GM19452 (cell line): ENCODE results near the gene PRM2.
"Not testable (repeated sequence)": the region's sequence is repeated elsewhere in the genome, so short reads cannot be mapped to it uniquely, and the experiment has no call there.

Experiments used
- ATAC-seq: cut with Tn5 transposase; IDR thresholded peaks from one replicate; pipeline ENCODE4 v1.9.1; 2021; ENCODE audit not compliant: unreplicated experiment

The PRM2 gene

GRCh38 chr16:11290102-11290893, 14.0 kb upstream of the PRM2 start:
- no peak for ATAC-seq

- ATAC-seq: not testable (repeated sequence)
Measured at GRCh38 chr16:11289696-11290095, 13.4 kb upstream of the PRM2 start.

GRCh38 chr16:11289202-11289601, 12.9 kb upstream of the PRM2 start:
- no peak for ATAC-seq

- no peak for ATAC-seq
Measured at GRCh38 chr16:11285842-11286241, 9.6 kb upstream of the PRM2 start.

- ATAC-seq: no peak
Measured at GRCh38 chr16:11283820-11284248, 7.6 kb upstream of the PRM2 start.

- no peak for ATAC-seq
Measured at GRCh38 chr16:11280616-11281522, 4.6 kb upstream of the PRM2 start, which contains the start of gene PRM1. PRM1 (minus strand) TSS chr16:11281330; CDS start chr16:11281238, 92 bp downstream.

- no peak for ATAC-seq
Measured at GRCh38 chr16:11278681-11279628, 2.7 kb upstream of the PRM2 start.

- no peak for ATAC-seq
Measured at GRCh38 chr16:11277607-11278337, 1.5 kb upstream of the PRM2 start.

- no peak for ATAC-seq
Measured at GRCh38 chr16:11276896-11277593, 765 bp upstream of the PRM2 start.

GRCh38 chr16:11274964-11275363, 1.3 kb downstream of the PRM2 start:
- ATAC-seq: no peak

- no peak for ATAC-seq
Measured at GRCh38 chr16:11273721-11274324, 2.5 kb downstream of the PRM2 start.

- ATAC-seq: no peak
Measured at GRCh38 chr16:11272921-11273720, 3.2 kb downstream of the PRM2 start, which contains the start of gene PRM3. PRM3 (minus strand) TSS chr16:11273629; CDS start chr16:11273595, 34 bp downstream.

GRCh38 chr16:11272484-11272883, 3.8 kb downstream of the PRM2 start:
- ATAC-seq: no peak

GRCh38 chr16:11271610-11272009, 4.7 kb downstream of the PRM2 start:
- no peak for ATAC-seq

- no peak for ATAC-seq
Measured at GRCh38 chr16:11270602-11271162, 5.6 kb downstream of the PRM2 start.

- no peak for ATAC-seq
Measured at GRCh38 chr16:11268921-11269375, 7.3 kb downstream of the PRM2 start, which contains the start of gene TNP2. TNP2 (minus strand) TSS chr16:11269325; CDS start chr16:11269262, 63 bp downstream.

GRCh38 chr16:11265124-11265523, 11.2 kb downstream of the PRM2 start:
- ATAC-seq: no peak
